HG03520 (cell line): ENCODE data around the gene APOL3.
"Not testable (repeated sequence)": the region's sequence is repeated elsewhere in the genome, so short reads cannot be mapped to it uniquely, and the experiment has no call there.

Experiments used
- ATAC-seq: cut with Tn5 transposase; IDR thresholded peaks from one replicate; pipeline ENCODE4 v1.9.1; 2021; ENCODE audit warnings: mild to moderate bottlenecking, moderate library complexity; ENCODE audit not compliant: unreplicated experiment

The APOL3 gene

GRCh38 chr22:36104435-36104834 lies 56.1 kb downstream of the APOL3 start:
- ATAC-seq = no peak

- ATAC-seq = no peak
Observed at GRCh38 chr22:36103891-36104290, 56.7 kb downstream of the APOL3 start.

DNA sequence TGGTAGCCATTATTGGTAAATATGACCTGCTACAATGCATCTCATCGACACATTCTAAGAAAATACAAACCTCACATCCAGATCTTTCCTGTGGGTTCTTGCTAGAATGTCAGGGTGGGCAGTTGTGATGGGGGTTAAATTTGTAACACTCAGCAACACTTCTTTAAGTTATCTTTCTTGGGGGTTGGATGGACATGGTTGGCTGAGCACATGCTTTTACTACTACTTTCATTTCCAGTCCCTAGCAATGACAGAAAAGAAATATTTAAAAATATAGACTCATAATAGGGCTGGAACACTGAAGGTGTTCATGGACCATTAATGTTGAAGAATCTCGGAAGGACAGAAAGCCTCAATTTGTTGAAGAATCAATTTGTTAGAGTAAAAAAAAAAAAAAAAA lies 57.6 kb downstream of the APOL3 start:
- ATAC-seq = no peak

DNA sequence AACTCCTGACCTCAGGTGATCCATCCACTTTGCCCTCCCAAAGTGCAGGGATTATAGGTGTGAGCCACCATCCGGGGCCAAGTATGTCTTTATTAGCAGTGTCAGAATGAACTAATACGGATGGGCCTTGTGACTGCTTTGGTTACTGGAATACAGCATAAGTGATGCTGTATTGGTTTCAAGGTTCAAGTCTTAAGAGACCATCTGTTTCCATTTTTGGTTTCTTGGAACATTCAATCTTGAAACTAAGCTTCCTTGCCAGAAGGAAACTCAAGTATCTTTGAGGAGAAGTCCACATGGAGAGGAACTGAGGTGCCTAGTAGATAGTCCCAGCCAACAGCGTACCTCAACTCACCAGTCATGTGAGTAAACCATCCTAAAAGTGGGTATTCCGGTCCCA lies 58.8 kb downstream of the APOL3 start:
- ATAC-seq = no peak

GRCh38 chr22:36100908-36101307 lies 59.6 kb downstream of the APOL3 start:
- not testable (repeated sequence) for ATAC-seq

- no peak for ATAC-seq
Observed at GRCh38 chr22:36100134-36100824, 60.3 kb downstream of the APOL3 start.

- not testable (repeated sequence) for ATAC-seq
Observed at GRCh38 chr22:36099561-36099960, 61.0 kb downstream of the APOL3 start.

DNA sequence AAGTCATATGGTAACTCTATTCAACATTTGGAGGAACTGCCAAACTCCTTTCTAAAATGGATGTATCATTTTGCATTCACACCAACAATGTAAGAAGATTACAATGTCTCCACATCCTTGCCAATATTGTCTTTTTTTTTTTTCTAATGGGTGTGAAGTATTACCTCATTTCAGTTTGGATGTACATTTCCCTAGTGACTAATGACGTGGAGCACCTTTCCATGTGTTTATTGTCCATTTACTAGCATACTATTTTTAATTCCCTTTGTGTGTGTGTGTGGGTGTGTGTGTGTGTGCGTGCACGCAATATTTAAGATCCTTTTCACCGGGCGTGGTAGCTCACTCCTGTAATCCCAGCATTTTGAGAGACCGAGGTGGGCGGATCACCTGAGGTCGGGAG lies 62.7 kb downstream of the APOL3 start:
- no peak for ATAC-seq

- ATAC-seq = not testable (repeated sequence)
Observed at GRCh38 chr22:36090772-36091171, 69.8 kb downstream of the APOL3 start.
